SK-N-MC (cell line): ENCODE results near the gene SMTNL2.
"Not testable (repeated sequence)": the region's sequence is repeated elsewhere in the genome, so short reads cannot be mapped to it uniquely, and the experiment has no call there.

Experiments
- DNase-seq: peaks from one replicate; pipeline ENCODE4 v3.0.0-alpha.2; 2011; ENCODE audit warnings: low read depth, low spot score
- H3K27ac ChIP-seq: fragments of 200-600 bp; sonication (generic); 2 replicates; pipeline ENCODE4 v1.5.1; 2016; ENCODE audit warnings: mixed run types
- H3K36me3 ChIP-seq: fragments of 200-600 bp; sonication (generic); 2 replicates; pipeline ENCODE4 v1.6.1; 2017; ENCODE audit warnings: antibody characterized with exemption, low read length, mixed read lengths; ENCODE audit not compliant: insufficient read depth
- H3K4me3 ChIP-seq: fragments of 200-600 bp; sonication (generic); 2 replicates; pipeline ENCODE4 v1.5.1; 2016
- H3K9ac ChIP-seq: fragments of 200-600 bp; sonication (generic); 2 replicates; pipeline ENCODE4 v1.8.0; 2017; ENCODE audit warnings: mixed run types, mixed read lengths; ENCODE audit not compliant: insufficient read length
- H3K9me3 ChIP-seq: fragments of 200-600 bp; sonication (generic); 2 replicates; pipeline ENCODE4 v1.6.1; 2017; ENCODE audit warnings: low read depth, mild to moderate bottlenecking, antibody characterized with exemption, low read length, moderate library complexity, mixed read lengths
- EZH2 ChIP-seq: fragments of 200-600 bp; sonication (generic); IDR thresholded peaks from one replicate; pipeline ENCODE4 v1.6.1; 2017; ENCODE audit warnings: antibody characterized with exemption
- FOXP2 ChIP-seq: optimal IDR thresholded peaks from 2 replicates; pipeline ENCODE3; 2011; ENCODE audit warnings: mild to moderate bottlenecking, moderate library complexity; ENCODE audit not compliant: insufficient read depth; ENCODE audit errors: extremely low read length, control extremely low read depth
- POLR2AphosphoS5 ChIP-seq: IDR thresholded peaks from 2 replicates; pipeline ENCODE4 v1.6.1; 2012; ENCODE audit warnings: mild to moderate bottlenecking, low read depth, low read length, borderline replicate concordance

The SMTNL2 gene

DNA sequence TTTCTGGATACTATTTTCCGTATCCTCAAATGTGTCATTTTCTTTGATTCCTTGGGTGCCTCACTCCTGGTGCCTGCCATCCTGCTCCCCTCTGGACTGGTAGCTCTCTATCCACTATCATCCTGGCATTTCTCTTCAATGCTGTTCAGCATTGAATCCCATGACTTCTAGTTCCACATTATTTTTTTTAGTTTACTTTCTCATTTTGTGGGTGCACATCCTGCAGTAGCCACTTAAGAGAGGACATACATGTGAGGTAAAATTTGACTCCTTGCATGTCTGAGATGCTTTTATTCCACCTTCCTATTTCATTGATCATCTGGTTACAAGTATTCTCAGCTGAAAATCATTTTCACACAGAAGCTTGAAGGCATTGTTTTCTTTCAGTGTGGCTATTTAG is 38.0 kb downstream of the SMTNL2 start:
- no peak overlapping the region for H3K4me3 ChIP-seq
- TF ChIP-seq FOXP2: no peak
- no peak for TF ChIP-seq EZH2
- no peak for TF ChIP-seq POLR2AphosphoS5
- H3K9ac ChIP-seq: no peak overlapping the region
- H3K36me3 ChIP-seq: no peaks in the 10 kb centered on the region
- no peak overlapping the region for H3K27ac ChIP-seq
- no peaks in the 10 kb centered on the region for H3K9me3 ChIP-seq
- DNase-seq: no peak

DNA sequence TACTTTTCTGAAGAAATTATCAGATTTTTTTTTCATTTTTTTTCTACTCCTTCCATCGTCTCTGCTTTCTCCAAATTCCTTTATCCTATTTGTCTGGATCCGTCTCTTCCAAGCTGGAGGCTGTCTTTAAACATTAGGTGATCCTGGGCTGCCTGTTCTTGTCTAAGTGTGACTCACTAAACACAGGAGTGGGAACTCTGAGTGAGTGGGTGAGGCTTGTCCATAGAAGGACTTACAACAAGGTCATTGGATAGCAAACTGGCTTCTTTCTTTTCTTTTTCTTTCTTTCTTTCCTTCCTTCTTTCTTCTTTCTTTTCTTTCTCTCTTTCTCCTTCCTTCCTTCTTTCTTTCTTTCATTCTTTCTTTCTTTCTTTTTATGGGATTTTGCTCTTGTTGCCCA is 38.9 kb downstream of the SMTNL2 start:
- no peak overlapping the region for H3K9ac ChIP-seq
- no peak overlapping the region for H3K27ac ChIP-seq
- no peak for TF ChIP-seq FOXP2
- no peak for TF ChIP-seq EZH2
- no peak for TF ChIP-seq POLR2AphosphoS5
- no peaks in the 10 kb centered on the region for H3K36me3 ChIP-seq
- no peaks in the 10 kb centered on the region for H3K9me3 ChIP-seq
- H3K4me3 ChIP-seq: no peak overlapping the region
- DNase-seq: no peak

GRCh38 chr17:4624451-4624911 is 40.2 kb downstream of the SMTNL2 start:
- H3K9ac ChIP-seq, H3K4me3 ChIP-seq, H3K27ac ChIP-seq, H3K9me3 ChIP-seq, DNase-seq, H3K36me3 ChIP-seq: not testable (repeated sequence)

GRCh38 chr17:4625181-4625617 is 40.9 kb downstream of the SMTNL2 start:
- no peak for DNase-seq
- H3K9me3 ChIP-seq: no peaks in the 10 kb centered on the region
- H3K27ac ChIP-seq: no peak overlapping the region
- TF ChIP-seq POLR2AphosphoS5 (no peak), FOXP2 (no peak), EZH2 (no peak)
- no peaks in the 10 kb centered on the region for H3K36me3 ChIP-seq
- H3K4me3 ChIP-seq: no peak overlapping the region
- no peak overlapping the region for H3K9ac ChIP-seq

DNA sequence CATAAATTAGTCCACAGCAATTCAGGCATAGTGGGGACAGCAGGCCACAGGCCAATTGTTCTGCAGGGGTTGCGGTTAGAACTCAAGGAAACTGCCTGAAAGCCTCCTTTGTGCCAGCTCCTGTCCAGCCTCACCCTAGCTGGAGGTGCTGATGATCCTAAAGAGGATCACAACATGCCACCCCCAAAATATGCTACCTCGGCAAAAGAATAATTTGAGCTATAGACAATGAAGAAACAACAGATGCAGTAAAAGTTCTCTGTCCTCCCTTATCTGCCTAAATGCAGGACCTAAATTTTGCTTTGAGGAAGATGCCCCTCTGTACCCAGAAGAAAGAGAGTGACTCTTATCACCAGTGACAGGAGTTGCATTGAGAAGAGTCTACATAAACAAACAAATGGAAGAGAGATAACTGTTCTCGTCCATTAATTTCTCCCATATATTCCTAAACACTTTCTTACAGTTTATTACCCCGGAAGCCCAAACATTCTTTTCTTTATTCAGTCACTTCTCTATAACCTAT is 42.5 kb downstream of the SMTNL2 start:
- no peak for DNase-seq
- TF ChIP-seq EZH2: no peak
- TF ChIP-seq POLR2AphosphoS5: no peak
- TF ChIP-seq FOXP2: no peak
- no peak overlapping the region for H3K27ac ChIP-seq
- H3K9ac ChIP-seq: no peak overlapping the region
- no peaks in the 10 kb centered on the region for H3K36me3 ChIP-seq
- no peaks in the 10 kb centered on the region for H3K9me3 ChIP-seq
- H3K4me3 ChIP-seq: no peak overlapping the region

GRCh38 chr17:4631431-4631830 is 47.1 kb downstream of the SMTNL2 start:
- no peak for DNase-seq
- Histone ChIP-seq H3K4me3 (no peak overlapping the region), H3K27ac (no peak overlapping the region), H3K9ac (no peak overlapping the region), H3K36me3 (no peaks in the 10 kb centered on the region), H3K9me3 (no peaks in the 10 kb centered on the region)
- TF ChIP-seq EZH2: no peak
- no peak for TF ChIP-seq POLR2AphosphoS5
- TF ChIP-seq FOXP2: no peak

- DNase-seq: no peak
- no peak overlapping the region for H3K27ac ChIP-seq
- TF ChIP-seq POLR2AphosphoS5 (no peak), EZH2 (no peak), FOXP2 (no peak)
- no peak overlapping the region for H3K9ac ChIP-seq
- no peaks in the 10 kb centered on the region for H3K36me3 ChIP-seq
- no peak overlapping the region for H3K4me3 ChIP-seq
- H3K9me3 ChIP-seq: no peaks in the 10 kb centered on the region
Measured at GRCh38 chr17:4631836-4632580, 47.7 kb downstream of the SMTNL2 start.

DNA sequence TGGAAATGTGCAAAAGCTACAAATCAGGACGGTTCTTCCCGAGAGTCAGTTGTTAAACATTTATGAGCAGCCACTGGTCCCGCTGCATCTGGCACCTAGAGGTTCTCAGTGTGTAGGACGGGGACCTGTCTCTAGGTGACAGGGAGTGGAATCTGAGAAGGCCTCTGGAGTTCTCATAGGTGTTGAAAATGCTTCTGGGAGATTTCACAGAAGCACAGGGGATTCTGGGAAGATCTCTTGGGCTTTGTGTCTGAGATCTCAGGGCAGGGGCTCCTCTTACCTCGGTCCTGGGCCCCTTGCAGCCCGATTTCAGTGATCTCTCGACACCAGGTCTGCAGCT is 48.2 kb downstream of the SMTNL2 start:
- Histone ChIP-seq H3K4me3 (no peak overlapping the region), H3K36me3 (no peaks in the 10 kb centered on the region), H3K9me3 (no peaks in the 10 kb centered on the region), H3K9ac (no peak overlapping the region), H3K27ac (no peak overlapping the region)
- TF ChIP-seq POLR2AphosphoS5 (no peak), FOXP2 (no peak), EZH2 (no peak)
- no peak for DNase-seq

- H3K9ac ChIP-seq: no peak overlapping the region
- H3K4me3 ChIP-seq: no peak overlapping the region
- TF ChIP-seq POLR2AphosphoS5 (no peak), FOXP2 (no peak), EZH2 (no peak)
- no peak for DNase-seq
- H3K36me3 ChIP-seq: no peaks in the 10 kb centered on the region
- H3K27ac ChIP-seq: no peak overlapping the region
- no peaks in the 10 kb centered on the region for H3K9me3 ChIP-seq
Measured at GRCh38 chr17:4633643-4634042, 49.3 kb downstream of the SMTNL2 start.
